Cardiac septum (tissue), 1 donor: ENCODE measurements around the gene CCDC184. TPM values are rescaled to one million over a fixed set of nuclear protein-coding genes. Genes with fewer than 3 reads are reported as not detected.

Source experiments
- DNase-seq: peaks from one replicate; pipeline ENCODE4 v3.0.0-alpha.2; 2020; ENCODE audit warnings: low spot score
- intact Hi-C: fragments of 100-400 bp; cut with DNase I; formaldehyde crosslinking; loops from one replicate; pipeline ENCODE4 v1.14.0; 2022
- total RNA-seq: library from RNA; stranded (reverse); fragmentation: NEBNext Ultra II Directional; extraction: Animal tissue kit (Norgen Biotek cat#: 25700); gene quantifications from one replicate; pipeline ENCODE4 v1.2.1, GENCODE V29; 2021
- donor health status: DM: no; HTN: no; CAD: no.

CCDC184 gene
- total RNA-seq, 1 donor from 2014 or later: 0.67 TPM

- intact Hi-C loops: no loop called here
- no peak for DNase-seq
These were observed 7.6 kb upstream of the CCDC184 start for GRCh38 chr12:48175613-48176416.

GRCh38 chr12:48176417-48176751 is 7.1 kb upstream of the CCDC184 start:
- DNase-seq: no peak
- intact Hi-C loops: no loop called here

- DNase-seq: no peak
- intact Hi-C loops: no loop called here
These were observed 5.5 kb upstream of the CCDC184 start for GRCh38 chr12:48177982-48178381.

GRCh38 chr12:48179466-48179865 is 4.0 kb upstream of the CCDC184 start:
- intact Hi-C loops: no loop called here
- no peak for DNase-seq

- DNase-seq: no peak
- intact Hi-C loops: no loop called here
These were observed 3.0 kb upstream of the CCDC184 start for GRCh38 chr12:48180424-48180823.

GRCh38 chr12:48180857-48181495 is 2.5 kb upstream of the CCDC184 start:
- intact Hi-C loops: no loop called here
- DNase-seq: no peak

GRCh38 chr12:48182631-48183030 is 813 bp upstream of the CCDC184 start:
- intact Hi-C loops: no loop called here
- no peak for DNase-seq

GRCh38 chr12:48183876-48184548 is 568 bp downstream of the CCDC184 start:
- no peak for DNase-seq

GRCh38 chr12:48184549-48184922 is 1.1 kb downstream of the CCDC184 start:
- no peak for DNase-seq
- intact Hi-C loops: no loop called here

More at GRCh38 chr12:48183876-48184548, 568 bp downstream of the CCDC184 start:
- intact Hi-C loops: no loop called here

- intact Hi-C loops: no loop called here
- no peak for DNase-seq
These were observed 1.9 kb downstream of the CCDC184 start for GRCh38 chr12:48185181-48185919.

GRCh38 chr12:48187916-48188695 is 4.7 kb downstream of the CCDC184 start:
- intact Hi-C loops: no loop called here
- DNase-seq: no peak

GRCh38 chr12:48189331-48190125 is 6.1 kb downstream of the CCDC184 start:
- no peak for DNase-seq
- intact Hi-C loops: loop anchor here (10.0 kb wide), 1 partner anchor 255 kb away; no protein-coding TSS in a partner anchor

GRCh38 chr12:48191096-48191495 is 7.7 kb downstream of the CCDC184 start:
- intact Hi-C loops: loop anchor here (10.0 kb wide), 1 partner anchor 254 kb away; no protein-coding TSS in a partner anchor
- no peak for DNase-seq

- intact Hi-C loops: loop anchor here (10.0 kb wide), 1 partner anchor 252 kb away; no protein-coding TSS in a partner anchor
- DNase-seq: no peak
These were observed 9.4 kb downstream of the CCDC184 start for GRCh38 chr12:48192861-48193260.

- intact Hi-C loops: loop anchor here (10.0 kb wide), 1 partner anchor 251 kb away; no protein-coding TSS in a partner anchor
- no peak for DNase-seq
These were observed 10.2 kb downstream of the CCDC184 start for GRCh38 chr12:48193623-48194022.

GRCh38 chr12:48194799-48195201 is 11.4 kb downstream of the CCDC184 start:
- no peak for DNase-seq
- intact Hi-C loops: loop anchor here (5.0 to 10.0 kb wide), 2 partner anchors 37 to 250 kb away; partner anchors contain the start of gene ASB8

GRCh38 chr12:48197549-48197970 is 14.1 kb downstream of the CCDC184 start:
- no peak for DNase-seq
- intact Hi-C loops: loop anchor here (5.0 to 10.0 kb wide), 2 partner anchors 40 to 247 kb away; partner anchors contain the start of gene ASB8
